HTERT RPE-1 (cell line): ENCODE data around the gene SNTG2.

Experiments
- in situ Hi-C: fragments of 300-500 bp; cut with MboI; formaldehyde crosslinking; loops from 4 replicates; pipeline ENCODE4 v1.14.3; 2020; ENCODE audit warnings: low sequenced_read_pairs

SNTG2 gene

GRCh38 chr2:1047485-1047884, 96.8 kb downstream of the SNTG2 start:
- in situ Hi-C loops: no loop called here

DNA sequence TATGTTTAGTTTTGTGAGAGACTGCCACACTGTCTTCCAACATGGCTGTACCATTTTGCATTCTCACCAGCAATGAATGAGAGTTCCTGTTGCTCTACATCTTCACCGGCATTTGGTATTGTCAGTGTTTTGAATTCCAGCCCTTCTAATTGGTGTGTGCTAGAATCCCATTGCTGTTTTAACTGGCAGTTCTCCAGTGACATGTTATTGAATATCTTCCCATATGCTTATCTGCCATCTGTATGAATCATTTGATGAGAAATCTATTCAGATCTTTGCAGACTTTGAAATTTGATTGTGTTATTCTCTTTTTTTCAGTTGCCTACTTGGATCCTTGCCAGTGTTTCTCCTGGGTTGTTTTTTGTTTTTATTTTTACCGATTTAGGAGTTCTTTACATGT, 99.0 kb downstream of the SNTG2 start:
- in situ Hi-C loops: no loop called here

DNA sequence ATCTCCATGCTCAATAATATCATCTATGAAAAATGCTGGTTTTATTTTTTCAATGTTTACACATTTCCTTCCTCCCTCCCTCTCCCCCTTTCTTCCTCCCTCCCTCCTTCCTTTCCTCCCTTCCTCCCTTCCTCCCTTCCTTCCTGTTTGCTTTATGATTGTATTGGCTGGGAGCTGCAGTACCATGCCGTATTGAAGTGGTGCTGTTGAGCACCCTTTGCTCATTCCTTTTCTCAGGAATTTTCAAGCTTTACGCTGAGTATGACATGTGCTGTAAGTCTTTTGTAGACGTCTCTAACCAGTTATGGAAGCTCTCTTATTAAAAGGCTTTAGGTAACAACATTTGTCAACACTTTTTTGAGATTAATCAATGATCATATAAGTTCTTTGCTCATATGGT, 100.4 kb downstream of the SNTG2 start:
- in situ Hi-C loops: no loop called here

- in situ Hi-C loops: no loop called here
Measured at GRCh38 chr2:1052771-1053191, 102.1 kb downstream of the SNTG2 start.

DNA sequence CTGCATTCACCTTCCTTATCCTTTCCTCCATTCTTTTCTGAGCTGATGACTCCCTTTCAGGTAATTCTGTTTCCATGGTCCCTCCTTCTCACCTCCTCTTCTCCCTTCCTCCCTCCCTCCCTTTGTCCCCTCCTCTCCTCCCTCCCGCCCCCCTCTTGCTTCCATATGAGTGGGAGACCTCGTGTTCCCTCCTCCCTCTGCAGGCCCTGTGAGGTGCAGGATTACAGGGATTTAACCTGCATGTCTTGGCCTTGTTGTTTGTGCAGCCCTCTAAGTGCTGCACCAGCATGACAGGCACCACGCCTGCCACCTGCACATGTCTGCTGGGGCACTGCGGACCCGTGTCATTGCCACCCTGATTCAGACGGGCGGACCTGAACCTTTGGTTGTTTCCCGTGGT, 103.1 kb downstream of the SNTG2 start:
- in situ Hi-C loops: no loop called here

DNA sequence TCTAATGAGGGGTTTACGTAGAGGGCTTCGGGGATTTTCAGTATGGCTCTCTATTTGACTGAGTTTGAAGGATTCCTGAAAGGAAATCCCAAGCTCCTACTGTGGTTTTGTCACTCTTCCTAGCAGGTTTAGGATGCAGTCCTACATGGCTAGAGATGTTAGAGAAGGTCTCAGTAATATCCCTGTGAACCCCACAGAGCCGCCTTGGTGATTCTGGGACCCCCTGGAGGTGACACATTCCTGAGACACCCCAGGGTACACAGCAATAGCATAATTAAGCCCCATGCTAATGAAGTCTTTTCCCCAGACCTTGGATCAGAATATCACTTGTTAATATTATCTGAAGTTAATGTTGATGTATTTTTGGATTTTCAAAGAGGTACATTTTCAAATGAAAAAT, 103.8 kb downstream of the SNTG2 start:
- in situ Hi-C loops: no loop called here

- in situ Hi-C loops: no loop called here
Measured at GRCh38 chr2:1055014-1055595, 104.5 kb downstream of the SNTG2 start.

- in situ Hi-C loops: no loop called here
Measured at GRCh38 chr2:1060372-1060771, 109.7 kb downstream of the SNTG2 start.

DNA sequence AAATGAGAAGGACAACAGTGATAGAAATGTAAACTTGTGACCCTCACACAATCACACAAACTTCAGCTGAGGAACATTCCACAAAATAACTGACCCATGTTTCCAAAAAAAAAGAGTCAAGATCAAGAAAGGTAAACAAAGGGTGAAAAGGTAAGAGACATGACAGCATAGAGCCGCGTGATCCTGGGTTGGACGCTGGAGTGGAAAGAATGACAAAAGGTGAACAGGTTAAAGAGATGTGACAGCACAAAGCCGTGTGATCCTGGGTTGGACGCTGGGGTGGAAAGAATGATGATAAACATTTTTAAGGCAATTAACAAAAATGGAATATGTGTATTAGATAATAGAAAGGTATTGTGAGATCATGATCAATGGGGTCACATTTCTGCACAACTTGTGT, 110.3 kb downstream of the SNTG2 start:
- in situ Hi-C loops: no loop called here

- in situ Hi-C loops: no loop called here
Measured at GRCh38 chr2:1068241-1068640, 117.6 kb downstream of the SNTG2 start.

- in situ Hi-C loops: no loop called here
Measured at GRCh38 chr2:1068822-1069221, 118.2 kb downstream of the SNTG2 start.

DNA sequence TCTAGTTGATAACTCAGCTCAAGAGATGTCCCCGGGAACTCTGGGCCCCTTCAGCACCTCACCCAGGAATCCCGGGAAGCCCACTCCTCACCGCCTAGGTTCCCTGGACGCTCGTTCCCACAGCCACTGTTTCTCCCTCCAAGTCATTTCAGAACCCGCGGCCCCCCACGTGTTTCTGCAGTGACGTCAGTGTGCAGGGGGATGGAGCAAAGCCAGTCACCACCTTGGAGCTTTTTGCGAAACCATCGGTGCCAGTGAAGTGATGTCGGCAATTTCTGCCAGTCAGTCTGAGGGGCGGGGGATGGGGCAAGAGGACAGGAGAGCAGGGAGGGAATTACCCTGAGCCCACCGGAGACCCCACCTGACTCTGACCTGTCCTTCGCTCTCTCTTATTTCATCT, 119.2 kb downstream of the SNTG2 start:
- in situ Hi-C loops: no loop called here

- in situ Hi-C loops: no loop called here
Measured at GRCh38 chr2:1070601-1071000, 120.0 kb downstream of the SNTG2 start.

DNA sequence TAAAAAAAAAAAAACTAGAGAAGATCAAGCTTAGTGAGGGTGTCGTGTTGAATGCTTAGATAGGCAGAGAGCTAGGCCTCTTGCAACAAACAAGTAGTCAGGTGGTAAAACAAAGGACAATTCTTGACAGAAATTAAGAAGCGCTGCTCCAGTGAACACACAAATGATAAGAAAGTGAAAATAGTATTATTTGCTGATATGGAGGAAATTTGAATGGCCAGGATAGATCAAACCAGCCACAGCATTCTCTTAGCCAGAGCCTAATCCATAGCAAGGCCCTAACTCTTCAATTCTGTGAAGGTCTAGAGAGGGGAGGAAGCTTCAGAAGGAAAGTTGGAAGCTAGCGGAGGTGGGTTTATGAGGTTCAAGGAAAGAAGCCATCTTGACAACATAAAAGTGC, 121.0 kb downstream of the SNTG2 start:
- in situ Hi-C loops: no loop called here

- in situ Hi-C loops: no loop called here
Measured at GRCh38 chr2:1072250-1072649, 121.6 kb downstream of the SNTG2 start.

DNA sequence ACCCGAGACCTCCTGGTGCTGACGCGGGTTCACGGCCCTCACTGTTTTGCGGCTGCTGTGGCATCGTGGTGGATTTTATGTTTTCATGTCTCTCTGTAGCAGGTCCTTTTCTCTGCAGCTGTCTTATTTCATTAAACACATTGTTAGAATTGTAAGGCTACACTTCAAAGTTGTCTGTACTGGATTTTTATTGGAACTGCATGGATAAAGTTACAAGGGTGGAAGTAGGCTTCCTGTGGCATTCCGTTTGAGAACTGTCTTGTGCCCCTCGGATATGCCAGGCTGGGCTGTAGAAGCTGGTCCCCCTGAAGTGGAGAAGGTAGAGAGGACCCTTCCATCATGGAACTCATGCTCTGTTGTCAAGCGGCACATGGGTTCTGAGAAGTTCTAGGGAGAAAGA, 127.3 kb downstream of the SNTG2 start:
- in situ Hi-C loops: no loop called here

GRCh38 chr2:1078326-1078725, 127.7 kb downstream of the SNTG2 start:
- in situ Hi-C loops: no loop called here

GRCh38 chr2:1079873-1080799, 129.5 kb downstream of the SNTG2 start:
- in situ Hi-C loops: no loop called here

DNA sequence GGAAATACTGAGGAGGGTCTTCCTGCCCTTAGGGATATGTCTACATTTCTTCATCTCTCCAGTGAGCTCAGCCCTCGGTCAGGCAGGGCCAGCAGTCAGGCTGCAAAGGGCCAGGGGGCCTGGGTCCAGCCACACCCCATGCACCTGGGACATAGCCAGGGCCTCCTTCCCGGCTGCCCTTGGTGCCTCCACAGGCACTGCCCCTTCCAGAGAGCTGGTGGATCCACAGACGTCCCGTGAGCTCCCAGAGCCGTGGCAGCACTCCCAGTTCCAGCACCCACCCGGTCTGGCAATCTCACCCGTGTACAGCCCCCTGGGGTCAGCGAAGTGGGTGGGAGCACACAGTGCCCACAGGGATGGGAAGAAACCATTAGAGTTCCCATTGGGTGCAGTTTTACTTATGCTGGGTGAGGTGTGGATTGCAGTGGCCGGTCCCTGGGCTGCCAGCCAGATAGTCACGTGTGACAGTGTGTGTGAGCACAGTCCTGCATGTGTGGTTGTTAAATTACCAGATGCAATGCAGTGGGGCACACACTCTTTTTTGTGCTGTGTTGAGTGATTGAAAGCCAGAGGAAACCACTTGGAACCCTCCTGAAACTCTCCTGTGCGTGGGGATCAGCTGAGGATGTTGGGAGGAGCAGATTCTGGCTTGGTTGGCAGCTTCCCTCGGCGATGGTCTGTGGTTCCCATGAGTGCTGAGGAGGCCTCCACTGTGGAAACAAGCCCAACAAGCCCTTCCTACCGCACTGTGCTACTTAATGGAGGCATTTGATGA, 131.0 kb downstream of the SNTG2 start:
- in situ Hi-C loops: no loop called here

GRCh38 chr2:1082456-1083205, 132.0 kb downstream of the SNTG2 start:
- in situ Hi-C loops: no loop called here
